Lower leg skin (tissue), 3 donors: ENCODE data around the gene LEMD1.

ENCODE experiments used
- POLR2A ChIP-seq, 2 donors: fragments of 450-650 bp; IDR thresholded peaks; one replicate each; pipeline ENCODE4 v1.6.1; 2016 to 2017; ENCODE audit warnings: antibody characterized with exemption in 2 of 2, mild to moderate bottlenecking in 1 of 2, moderate library complexity in 1 of 2
- TF ChIP-seq, protein P1 (sequence below), 3 donors: fragments of 450-650 bp; IDR thresholded peaks; one replicate each; pipeline ENCODE4 v1.5.1; 2016; ENCODE audit warnings: antibody characterized with exemption in 3 of 3, mild to moderate bottlenecking in 3 of 3, moderate library complexity in 2 of 3

DNA sequence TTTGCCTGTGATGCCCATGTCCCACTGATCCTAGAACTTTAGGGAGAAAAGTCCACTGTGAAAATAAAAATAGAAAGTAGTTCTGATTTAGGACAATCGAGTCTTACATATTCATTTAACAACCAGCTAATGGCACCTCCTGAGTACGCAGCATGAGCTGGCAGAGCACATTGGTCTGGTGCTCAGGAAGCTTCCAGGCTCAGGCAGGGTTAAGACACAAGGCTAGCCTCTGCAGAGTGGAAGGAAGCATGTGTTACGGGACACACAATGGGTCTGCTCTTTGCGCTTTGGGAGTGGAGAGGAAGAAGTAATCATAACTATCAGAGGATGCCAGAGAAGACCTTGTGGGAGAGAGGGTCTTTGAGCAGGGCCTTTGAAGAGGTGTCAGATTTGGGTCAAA lies 61.0 kb downstream of the LEMD1 start:
- TF ChIP-seq, protein P1, sequence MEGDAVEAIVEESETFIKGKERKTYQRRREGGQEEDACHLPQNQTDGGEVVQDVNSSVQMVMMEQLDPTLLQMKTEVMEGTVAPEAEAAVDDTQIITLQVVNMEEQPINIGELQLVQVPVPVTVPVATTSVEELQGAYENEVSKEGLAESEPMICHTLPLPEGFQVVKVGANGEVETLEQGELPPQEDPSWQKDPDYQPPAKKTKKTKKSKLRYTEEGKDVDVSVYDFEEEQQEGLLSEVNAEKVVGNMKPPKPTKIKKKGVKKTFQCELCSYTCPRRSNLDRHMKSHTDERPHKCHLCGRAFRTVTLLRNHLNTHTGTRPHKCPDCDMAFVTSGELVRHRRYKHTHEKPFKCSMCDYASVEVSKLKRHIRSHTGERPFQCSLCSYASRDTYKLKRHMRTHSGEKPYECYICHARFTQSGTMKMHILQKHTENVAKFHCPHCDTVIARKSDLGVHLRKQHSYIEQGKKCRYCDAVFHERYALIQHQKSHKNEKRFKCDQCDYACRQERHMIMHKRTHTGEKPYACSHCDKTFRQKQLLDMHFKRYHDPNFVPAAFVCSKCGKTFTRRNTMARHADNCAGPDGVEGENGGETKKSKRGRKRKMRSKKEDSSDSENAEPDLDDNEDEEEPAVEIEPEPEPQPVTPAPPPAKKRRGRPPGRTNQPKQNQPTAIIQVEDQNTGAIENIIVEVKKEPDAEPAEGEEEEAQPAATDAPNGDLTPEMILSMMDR (IDR thresholded peaks at IDR 0.05): no peak
- TF ChIP-seq POLR2A (IDR thresholded peaks at IDR 0.05): no peak
